Neural cell (in vitro differentiated cells): ENCODE measurements around the gene CXCR1.

Experiments used
- CTCF ChIP-seq: fragments of 450-650 bp; IDR thresholded peaks from 2 replicates; pipeline ENCODE4 v1.5.1; 2014; ENCODE audit warnings: antibody characterized with exemption, mild to moderate bottlenecking, moderate library complexity; ENCODE audit not compliant: poor library complexity, severe bottlenecking
- MXI1 ChIP-seq: fragments of 450-650 bp; conservative IDR thresholded peaks from 2 replicates; pipeline ENCODE4 v1.6.1; 2014; ENCODE audit warnings: antibody characterized with exemption, mild to moderate bottlenecking; ENCODE audit not compliant: poor library complexity, severe bottlenecking
- REST ChIP-seq: IDR thresholded peaks from 2 replicates; pipeline ENCODE4 v1.6.1; 2012; ENCODE audit warnings: borderline replicate concordance
- SMC3 ChIP-seq: fragments of 450-650 bp; conservative IDR thresholded peaks from 2 replicates; pipeline ENCODE4 v1.6.1; 2014; ENCODE audit warnings: antibody characterized with exemption, mild to moderate bottlenecking, moderate library complexity; ENCODE audit not compliant: poor library complexity

GRCh38 chr2:218193701-218194100, 26.9 kb upstream of the CXCR1 start:
- TF ChIP-seq CTCF (no peak), REST (no peak), SMC3 (no peak), MXI1 (no peak)
